Measurements from ENCODE around the gene CAMK2A.

CAMK2A gene

DNA sequence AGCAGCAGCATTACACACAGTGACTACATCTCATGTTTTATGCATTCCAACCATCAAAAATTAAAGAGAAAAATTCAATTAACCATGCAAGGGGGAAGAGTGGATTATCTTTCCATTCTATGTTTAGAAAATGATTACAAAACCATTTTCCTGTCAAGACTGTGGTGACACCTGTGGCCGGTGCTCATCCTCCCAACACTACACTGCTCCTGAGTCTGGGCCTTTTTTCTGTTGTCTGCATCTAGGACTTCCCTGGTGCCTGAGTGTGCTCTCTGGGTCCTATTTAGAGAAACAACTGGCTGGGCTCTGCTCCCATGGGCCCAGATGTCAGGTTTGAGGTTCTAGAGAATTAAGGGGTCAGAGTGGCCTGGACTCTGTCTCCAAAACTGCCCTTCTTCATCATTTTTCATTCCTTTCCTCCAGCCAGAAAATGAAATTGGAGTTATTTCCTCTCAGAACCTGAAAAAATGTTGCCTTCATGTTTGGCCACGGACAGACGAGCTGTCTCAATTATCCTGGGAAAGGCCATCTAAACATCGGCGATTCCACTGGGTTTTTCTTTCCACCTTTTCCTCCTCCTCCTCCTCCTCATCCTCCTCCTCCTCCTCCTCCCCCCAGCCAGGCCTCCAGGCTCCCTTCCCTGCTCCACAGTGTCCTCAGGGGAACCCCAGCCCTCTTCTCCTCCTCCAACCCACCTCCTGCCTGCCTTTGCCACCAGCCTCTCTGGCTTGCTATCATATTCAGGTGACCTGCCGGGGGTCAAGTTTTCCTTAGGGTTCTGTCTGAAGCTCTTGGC, 24.5 kb upstream of the CAMK2A start:
- TF ChIP-seq, protein P1, sequence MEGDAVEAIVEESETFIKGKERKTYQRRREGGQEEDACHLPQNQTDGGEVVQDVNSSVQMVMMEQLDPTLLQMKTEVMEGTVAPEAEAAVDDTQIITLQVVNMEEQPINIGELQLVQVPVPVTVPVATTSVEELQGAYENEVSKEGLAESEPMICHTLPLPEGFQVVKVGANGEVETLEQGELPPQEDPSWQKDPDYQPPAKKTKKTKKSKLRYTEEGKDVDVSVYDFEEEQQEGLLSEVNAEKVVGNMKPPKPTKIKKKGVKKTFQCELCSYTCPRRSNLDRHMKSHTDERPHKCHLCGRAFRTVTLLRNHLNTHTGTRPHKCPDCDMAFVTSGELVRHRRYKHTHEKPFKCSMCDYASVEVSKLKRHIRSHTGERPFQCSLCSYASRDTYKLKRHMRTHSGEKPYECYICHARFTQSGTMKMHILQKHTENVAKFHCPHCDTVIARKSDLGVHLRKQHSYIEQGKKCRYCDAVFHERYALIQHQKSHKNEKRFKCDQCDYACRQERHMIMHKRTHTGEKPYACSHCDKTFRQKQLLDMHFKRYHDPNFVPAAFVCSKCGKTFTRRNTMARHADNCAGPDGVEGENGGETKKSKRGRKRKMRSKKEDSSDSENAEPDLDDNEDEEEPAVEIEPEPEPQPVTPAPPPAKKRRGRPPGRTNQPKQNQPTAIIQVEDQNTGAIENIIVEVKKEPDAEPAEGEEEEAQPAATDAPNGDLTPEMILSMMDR (IDR thresholded peaks at IDR 0.05): no peak
- TF ChIP-seq ZFX (IDR thresholded peaks at IDR 0.05; ENCODE audit: borderline replicate concordance): no peak
- no peak overlapping the region for H3K27ac ChIP-seq

DNA sequence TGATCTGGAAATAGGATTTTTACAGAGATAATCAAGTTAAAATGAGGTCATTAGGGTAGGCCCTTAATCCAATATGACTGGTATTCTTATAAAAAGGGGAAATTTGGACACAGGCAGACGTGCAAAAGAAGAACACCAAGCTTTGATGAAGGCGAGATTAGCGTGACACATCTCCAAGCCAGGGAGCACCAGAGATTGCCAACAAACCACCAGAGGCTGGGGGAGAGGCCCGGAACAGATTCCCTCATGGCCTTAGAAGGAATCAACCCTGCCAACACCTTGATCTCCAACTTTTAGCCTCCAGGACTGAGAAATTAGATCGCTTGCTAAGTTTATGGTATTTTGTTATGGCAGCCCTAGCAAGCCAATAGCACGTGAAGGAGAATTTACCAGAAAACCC, 23.9 kb upstream of the CAMK2A start:
- TF ChIP-seq, protein P1 (IDR thresholded peaks at IDR 0.05): no peak
- TF ChIP-seq ZFX (IDR thresholded peaks at IDR 0.05; ENCODE audit: borderline replicate concordance): no peak
- no peak overlapping the region for H3K27ac ChIP-seq

DNA sequence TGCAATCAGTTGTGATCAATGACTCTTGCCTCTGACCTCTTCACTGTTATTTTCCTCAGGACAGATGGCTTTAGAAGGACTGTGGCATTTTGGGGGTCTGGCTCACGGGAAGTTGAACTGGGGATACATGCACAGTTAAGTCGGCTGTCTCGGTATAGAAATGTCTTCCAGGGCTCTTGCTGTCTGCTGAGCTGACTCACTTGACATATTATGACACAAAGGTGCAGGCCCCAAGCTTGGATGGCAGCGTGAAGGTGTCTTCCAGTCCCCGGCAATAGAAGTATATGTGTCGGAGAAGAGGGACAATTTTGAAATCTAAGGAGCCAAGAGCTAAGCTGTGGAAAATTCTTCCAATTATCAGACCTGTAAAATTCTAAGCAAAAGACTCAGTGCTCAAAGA, 22.9 kb upstream of the CAMK2A start:
- H3K27ac ChIP-seq: no peak overlapping the region
- TF ChIP-seq ZFX (IDR thresholded peaks at IDR 0.05; ENCODE audit: borderline replicate concordance): no peak
- TF ChIP-seq, protein P1 (IDR thresholded peaks at IDR 0.05): no peak

DNA sequence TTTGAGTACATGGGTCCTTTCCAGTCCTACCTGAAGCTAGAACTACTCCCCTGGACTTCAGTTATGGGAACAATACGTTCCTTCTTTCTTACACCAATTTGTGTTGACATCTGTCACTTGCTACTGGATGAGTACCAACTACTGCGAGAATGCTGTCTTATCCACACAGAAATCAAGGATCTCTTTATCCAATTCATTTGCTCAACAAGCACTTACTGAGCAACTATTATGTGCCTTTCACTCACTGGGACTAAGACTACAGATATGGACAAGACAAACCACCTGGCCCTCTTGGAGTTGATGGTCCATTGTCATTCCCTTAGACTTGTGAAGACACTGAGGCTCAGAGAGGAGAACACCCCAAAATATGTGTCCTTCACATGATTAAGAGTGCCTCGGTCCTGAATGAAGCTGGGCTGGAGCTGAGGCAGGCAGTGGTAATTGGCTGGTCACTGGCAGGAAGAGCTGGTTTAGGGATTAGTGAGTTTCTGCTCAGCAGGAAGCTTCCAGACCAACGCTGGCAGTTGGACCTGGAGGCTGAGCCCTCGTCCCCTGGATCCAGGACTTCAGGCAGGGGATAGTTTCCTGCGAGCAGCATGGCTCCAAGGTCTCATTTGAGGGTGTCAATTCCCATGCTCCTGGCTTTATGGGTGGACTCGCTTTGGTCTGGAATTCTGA, 21.6 kb upstream of the CAMK2A start:
- TF ChIP-seq, protein P1 (IDR thresholded peaks at IDR 0.05): no peak
- TF ChIP-seq ZFX (IDR thresholded peaks at IDR 0.05; ENCODE audit: borderline replicate concordance): no peak
- no peak overlapping the region for H3K27ac ChIP-seq

DNA sequence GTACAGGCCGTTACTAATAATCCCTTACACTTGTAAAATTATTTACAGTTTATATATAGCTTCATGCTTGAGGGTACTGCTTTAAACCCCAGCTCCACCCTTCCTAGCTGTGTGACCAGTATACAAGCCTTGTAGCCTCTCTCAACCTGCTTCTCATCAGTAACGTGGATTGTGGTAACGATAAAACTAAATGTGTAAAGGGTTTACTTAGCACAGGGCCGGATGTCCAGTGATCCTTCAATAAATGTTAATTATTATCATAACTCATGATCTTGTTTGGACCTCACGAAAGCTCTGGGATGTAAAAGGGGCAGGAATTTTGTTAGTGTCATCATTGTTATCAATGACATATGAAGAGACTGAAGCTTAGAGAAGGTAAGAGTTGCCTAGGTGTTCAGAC, 20.7 kb upstream of the CAMK2A start:
- H3K27ac ChIP-seq: no peak overlapping the region
- TF ChIP-seq, protein P1 (IDR thresholded peaks at IDR 0.05): no peak
- no peak for TF ChIP-seq ZFX (IDR thresholded peaks at IDR 0.05; ENCODE audit: borderline replicate concordance)

DNA sequence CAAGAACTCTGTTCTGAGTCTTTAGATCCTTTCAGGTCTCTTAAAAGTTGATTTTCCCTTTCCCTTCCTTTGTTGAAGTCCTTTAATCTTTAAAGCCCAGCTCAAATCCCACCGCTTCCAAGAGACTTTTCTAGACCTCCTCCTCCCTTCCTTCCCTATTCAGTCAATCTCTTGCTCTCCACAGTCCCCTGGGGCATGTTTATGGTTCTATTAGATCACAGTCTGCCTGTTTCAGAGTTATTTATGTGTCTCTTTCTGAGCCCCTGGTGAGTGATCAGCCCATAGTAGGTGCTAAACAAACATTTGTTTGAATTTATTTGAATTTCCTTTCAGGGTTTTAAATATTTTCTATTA, 20.3 kb upstream of the CAMK2A start:
- no peak for TF ChIP-seq ZFX (IDR thresholded peaks at IDR 0.05; ENCODE audit: borderline replicate concordance)
- TF ChIP-seq, protein P1 (IDR thresholded peaks at IDR 0.05): no peak
- H3K27ac ChIP-seq: no peak overlapping the region
